Putamen (tissue), 1 donor: ENCODE data around the gene RETREG2.
"Not testable (repeated sequence)": the region's sequence is repeated elsewhere in the genome, so short reads cannot be mapped to it uniquely, and the experiment has no call there.

Experiments used
- DNase-seq: peaks from one replicate; pipeline ENCODE4 v3.0.0-alpha.2; 2016; ENCODE audit warnings: low spot score

The RETREG2 gene

GRCh38 chr2:219197388-219197787 lies 19.3 kb downstream of the RETREG2 start:
- no peak for DNase-seq

- DNase-seq, result no peak
These were observed 20.9 kb downstream of the RETREG2 start for GRCh38 chr2:219198974-219199373.

- no peak for DNase-seq
These were observed 21.6 kb downstream of the RETREG2 start for GRCh38 chr2:219199470-219200211.

DNA sequence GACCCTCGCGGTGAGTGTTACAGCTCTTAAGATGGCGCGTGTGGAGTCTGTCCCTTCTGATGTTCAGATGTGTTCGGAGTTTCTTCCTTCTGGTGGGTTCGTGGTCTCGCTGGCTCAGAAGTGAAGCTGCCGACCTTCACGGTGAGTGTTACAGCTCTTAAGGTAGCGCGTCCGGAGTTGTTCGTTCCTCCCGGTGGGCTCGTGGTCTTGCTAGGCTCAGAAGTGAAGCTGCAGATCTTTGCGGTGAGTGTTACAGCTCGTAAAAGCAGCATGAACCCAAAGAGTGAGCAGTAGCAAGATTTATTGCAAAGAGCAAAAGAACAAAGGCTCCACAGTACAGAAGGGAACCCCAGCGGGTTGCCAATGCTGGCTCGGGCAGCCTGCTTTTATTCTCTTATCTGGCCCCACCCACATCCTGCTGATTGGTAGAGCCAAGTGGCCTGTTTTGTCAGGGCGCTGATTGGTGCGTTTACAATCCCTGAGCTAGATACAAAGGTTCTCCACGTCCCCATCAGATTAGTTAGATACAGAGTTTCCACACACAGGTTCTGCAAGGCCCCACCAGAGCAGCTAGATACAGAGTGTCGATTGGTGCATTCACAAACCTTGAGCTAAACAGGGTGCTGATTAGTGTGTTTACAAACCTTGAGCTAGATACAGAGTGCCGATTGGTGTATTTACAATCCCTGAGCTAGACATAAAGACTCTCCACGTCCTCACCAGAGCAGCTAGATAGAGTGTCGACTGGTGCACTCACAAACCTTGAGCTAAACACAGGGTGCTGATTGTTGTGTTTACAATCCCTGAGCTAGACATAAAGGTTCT lies 22.6 kb downstream of the RETREG2 start:
- not testable (repeated sequence) for DNase-seq

GRCh38 chr2:219201331-219201730 lies 23.3 kb downstream of the RETREG2 start:
- DNase-seq, result not testable (repeated sequence)

DNA sequence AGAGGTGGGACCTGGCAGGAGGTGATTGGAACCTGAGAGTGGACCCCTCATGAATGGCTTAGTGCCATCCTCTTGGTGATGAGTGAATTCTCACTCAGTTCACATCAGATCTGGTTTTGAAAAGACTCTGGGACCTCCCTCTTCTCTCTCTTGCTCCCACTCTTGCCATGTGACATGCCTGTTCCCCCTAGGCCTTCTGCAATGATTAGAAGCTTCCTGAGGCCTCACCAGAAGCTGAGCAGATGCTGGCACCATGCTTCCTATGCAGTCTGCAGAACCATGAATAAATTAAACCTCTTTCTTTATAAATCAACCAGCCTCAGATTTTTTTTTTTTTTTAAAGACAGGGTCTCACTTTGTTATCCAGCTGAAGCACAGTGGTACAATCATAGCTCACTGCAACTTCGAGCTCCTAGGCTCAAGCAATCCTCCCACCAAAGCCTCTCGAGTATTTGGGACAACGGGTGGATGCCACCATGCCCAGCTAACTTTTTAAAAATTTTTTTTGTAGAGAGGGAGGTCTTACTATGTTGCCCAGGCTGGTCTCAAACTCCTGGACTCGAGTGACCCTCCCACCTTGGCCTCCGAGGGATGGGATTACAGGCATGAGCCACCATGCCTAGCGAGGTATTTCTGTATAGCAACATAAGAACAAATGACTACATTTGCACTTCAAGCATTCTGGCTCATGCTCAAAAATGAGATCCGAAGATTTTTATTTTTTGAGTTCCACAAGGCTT lies 26.5 kb downstream of the RETREG2 start:
- no peak for DNase-seq

- no peak for DNase-seq
These were observed 27.1 kb downstream of the RETREG2 start for GRCh38 chr2:219205165-219205538.

DNA sequence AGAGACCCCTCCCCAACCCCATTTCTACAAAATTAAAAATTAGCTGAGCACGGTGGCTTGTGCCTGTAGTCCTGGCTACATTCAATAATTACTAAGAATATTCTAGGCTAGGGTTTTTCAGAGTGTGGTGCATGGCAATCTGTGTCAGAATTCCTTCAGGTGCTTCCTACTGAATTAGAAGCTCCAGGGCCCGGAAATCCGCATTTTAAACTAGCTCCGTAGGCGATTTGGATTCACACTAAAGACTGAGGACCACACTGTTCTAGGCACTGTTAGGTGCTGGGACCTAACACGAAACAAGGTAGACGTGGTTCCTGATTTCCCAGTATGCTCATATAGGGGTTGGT lies 27.9 kb downstream of the RETREG2 start:
- no peak for DNase-seq

GRCh38 chr2:219206328-219207133 lies 28.5 kb downstream of the RETREG2 start, which contains the start of gene ZFAND2B:
ZFAND2B (plus strand) TSS chr2:219206782; CDS start chr2:219206988, 206 bp downstream.
- DNase-seq, result peak; percentile 97

- no peak for DNase-seq
These were observed 29.2 kb downstream of the RETREG2 start for GRCh38 chr2:219207134-219207883.

DNA sequence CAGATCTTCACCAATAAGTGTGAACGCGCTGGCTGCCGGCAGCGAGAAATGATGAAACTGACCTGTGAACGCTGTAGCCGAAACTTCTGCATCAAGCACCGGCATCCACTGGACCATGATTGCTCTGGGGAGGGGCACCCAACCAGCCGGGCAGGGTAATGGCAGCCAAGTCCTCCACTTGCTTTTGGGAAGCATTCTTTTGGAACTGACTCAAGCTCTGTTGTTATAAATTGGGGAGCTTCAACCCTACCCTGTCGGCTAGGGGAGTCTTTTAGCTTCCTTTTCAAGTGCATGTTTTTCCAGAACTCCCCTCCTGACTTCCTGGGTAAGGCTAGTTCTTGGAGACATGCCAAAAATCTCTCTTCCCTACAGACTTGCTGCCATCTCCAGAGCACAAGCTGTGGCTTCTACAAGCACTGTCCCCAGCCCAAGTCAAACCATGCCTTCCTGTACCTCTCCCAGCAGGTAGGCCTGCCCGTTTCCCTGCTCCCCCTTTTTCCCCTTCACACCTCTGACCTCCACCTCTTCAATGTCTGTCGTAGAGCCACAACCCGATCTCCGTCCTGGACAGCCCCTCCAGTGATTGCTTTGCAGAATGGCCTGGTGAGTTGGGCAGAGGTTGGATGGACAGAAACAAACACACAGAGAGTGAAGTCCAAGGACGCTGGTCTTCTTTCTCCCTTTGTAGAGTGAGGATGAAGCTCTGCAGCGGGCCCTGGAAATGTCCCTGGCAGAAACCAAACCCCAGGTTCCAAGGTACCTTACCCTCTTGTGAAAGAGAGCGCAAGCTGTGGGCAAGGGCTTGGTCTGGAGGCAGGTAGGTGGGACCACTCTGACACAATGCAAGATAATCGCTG lies 30.0 kb downstream of the RETREG2 start:
- DNase-seq, result no peak

GRCh38 chr2:219209236-219210195 lies 31.4 kb downstream of the RETREG2 start:
- DNase-seq, result no peak

DNA sequence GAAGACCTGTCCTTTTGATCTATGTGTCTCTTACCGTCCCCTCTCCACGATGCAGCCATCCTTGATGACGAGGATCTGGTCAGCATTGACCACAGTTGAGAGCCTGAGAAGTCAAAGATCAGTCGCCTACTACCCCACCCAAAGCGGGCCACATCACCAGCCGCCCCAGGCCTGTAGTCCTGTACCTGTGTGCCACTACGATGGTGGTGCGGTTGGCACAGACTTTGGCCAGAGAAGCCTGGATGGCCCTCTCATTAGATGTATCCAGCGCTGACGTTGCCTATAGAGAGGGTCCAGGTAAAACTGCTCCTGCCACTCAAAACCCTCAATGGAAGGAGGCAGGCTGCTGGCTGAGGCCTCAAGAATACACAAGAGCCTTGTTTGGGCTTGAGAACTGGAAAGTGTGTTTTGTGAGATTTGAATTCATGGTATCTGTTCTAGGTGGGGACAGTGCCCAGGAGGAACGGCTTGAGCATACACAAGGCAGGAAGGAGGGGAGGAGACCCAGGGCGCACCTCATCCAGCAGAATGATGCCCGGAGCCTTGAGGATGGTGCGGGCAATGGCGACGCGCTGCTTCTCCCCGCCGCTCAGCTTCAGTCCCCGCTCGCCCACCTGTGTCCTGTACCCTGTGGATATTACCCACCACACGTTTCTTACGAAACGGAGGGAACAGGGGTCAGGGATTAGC lies 32.3 kb downstream of the RETREG2 start:
- no peak for DNase-seq

DNA sequence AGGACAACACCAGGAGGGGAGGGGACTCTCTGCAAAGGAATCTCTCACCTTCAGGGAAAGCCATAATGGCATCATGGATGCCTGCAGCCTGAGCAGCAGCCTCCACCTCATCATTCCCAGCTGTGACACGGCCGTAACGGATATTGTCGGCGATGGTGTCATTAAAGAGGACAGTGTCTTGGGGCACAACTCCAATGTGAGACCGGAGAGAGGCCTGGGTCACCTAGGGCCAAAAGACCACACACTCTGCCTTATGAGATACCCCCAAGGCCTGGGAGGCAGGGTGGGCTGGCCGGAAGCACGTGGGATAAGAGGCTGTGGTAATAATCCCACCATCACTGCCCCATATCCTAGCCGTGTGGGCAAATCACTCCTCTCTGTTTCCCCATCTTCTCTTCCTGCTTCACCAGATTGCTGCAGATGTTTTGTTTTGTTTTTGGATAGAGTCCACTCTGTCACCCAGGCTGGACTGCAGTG lies 32.8 kb downstream of the RETREG2 start:
- no peak for DNase-seq

DNA sequence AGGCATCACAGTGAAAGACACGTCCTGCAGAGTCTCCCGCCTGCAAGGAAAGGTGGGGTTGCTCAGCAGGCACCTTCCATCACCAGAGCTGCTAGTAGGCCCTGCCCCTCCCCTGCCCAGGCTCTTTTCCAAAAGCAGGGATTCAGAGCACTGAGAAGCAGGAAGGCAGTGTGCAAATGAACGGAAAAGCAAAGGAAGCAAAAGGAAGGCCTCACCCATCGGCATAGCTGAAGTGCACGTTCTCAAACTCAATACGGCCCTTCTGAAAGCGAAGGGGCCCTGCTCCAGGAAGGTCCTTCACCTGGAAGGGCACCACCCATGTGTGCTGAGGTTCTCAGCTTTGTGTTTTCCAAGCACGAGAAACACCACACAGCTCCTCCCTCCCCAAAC lies 34.9 kb downstream of the RETREG2 start:
- no peak for DNase-seq

- no peak for DNase-seq
These were observed 35.5 kb downstream of the RETREG2 start for GRCh38 chr2:219213486-219214071.

DNA sequence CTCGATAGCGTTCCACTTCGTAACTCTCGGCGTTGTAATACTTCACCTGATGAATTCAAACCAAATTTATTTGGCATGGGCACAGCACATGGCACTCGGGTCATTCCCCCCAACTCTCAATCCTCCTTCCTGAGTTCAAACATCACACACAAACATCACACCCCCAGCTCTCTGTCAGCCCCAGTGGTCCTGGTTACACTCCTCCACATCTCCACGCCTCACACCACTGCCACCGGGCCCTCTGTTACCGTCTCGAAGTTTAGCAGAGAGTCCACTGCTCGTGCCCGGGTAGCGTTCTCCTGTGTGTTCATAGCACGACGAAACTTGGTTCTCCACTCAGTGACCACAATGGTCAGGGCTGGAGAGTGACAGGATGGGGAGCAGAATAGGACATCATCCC lies 36.1 kb downstream of the RETREG2 start:
- DNase-seq, result no peak

- DNase-seq, result no peak
These were observed 36.7 kb downstream of the RETREG2 start for GRCh38 chr2:219214786-219215185.
